ENCODE results near the gene NFATC1.

DNA sequence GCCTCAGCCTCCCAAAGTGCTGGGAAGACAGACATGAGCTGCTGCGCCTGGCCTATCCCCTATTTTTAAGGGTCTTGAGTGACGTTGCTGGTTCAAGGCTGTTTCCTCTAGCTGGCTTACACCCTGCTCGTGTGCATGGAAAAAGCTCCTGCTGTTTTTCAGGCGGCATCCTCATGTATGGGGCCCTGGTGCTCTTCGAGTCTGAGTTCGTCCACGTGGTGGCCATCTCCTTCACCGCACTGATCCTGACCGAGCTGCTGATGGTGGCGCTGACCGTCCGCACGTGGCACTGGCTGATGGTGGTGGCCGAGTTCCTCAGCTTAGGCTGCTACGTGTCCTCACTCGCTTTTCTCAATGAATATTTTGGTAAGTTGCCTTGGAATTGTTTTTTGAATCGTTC is 22.0 kb upstream of the NFATC1 start:
- TF ChIP-seq, protein P1, sequence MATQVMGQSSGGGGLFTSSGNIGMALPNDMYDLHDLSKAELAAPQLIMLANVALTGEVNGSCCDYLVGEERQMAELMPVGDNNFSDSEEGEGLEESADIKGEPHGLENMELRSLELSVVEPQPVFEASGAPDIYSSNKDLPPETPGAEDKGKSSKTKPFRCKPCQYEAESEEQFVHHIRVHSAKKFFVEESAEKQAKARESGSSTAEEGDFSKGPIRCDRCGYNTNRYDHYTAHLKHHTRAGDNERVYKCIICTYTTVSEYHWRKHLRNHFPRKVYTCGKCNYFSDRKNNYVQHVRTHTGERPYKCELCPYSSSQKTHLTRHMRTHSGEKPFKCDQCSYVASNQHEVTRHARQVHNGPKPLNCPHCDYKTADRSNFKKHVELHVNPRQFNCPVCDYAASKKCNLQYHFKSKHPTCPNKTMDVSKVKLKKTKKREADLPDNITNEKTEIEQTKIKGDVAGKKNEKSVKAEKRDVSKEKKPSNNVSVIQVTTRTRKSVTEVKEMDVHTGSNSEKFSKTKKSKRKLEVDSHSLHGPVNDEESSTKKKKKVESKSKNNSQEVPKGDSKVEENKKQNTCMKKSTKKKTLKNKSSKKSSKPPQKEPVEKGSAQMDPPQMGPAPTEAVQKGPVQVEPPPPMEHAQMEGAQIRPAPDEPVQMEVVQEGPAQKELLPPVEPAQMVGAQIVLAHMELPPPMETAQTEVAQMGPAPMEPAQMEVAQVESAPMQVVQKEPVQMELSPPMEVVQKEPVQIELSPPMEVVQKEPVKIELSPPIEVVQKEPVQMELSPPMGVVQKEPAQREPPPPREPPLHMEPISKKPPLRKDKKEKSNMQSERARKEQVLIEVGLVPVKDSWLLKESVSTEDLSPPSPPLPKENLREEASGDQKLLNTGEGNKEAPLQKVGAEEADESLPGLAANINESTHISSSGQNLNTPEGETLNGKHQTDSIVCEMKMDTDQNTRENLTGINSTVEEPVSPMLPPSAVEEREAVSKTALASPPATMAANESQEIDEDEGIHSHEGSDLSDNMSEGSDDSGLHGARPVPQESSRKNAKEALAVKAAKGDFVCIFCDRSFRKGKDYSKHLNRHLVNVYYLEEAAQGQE (IDR thresholded peaks at IDR 0.05; ENCODE audit: low read depth, low read length) = no peak
- no peak for TF ChIP-seq CHD2 (IDR thresholded peaks at IDR 0.05; ENCODE audit: low read length, partially characterized antibody)
- TF ChIP-seq, protein P2, sequence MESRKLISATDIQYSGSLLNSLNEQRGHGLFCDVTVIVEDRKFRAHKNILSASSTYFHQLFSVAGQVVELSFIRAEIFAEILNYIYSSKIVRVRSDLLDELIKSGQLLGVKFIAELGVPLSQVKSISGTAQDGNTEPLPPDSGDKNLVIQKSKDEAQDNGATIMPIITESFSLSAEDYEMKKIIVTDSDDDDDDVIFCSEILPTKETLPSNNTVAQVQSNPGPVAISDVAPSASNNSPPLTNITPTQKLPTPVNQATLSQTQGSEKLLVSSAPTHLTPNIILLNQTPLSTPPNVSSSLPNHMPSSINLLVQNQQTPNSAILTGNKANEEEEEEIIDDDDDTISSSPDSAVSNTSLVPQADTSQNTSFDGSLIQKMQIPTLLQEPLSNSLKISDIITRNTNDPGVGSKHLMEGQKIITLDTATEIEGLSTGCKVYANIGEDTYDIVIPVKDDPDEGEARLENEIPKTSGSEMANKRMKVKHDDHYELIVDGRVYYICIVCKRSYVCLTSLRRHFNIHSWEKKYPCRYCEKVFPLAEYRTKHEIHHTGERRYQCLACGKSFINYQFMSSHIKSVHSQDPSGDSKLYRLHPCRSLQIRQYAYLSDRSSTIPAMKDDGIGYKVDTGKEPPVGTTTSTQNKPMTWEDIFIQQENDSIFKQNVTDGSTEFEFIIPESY (IDR thresholded peaks at IDR 0.05; ENCODE audit: borderline replicate concordance, low read depth) = no peak
- TF ChIP-seq, protein P3, sequence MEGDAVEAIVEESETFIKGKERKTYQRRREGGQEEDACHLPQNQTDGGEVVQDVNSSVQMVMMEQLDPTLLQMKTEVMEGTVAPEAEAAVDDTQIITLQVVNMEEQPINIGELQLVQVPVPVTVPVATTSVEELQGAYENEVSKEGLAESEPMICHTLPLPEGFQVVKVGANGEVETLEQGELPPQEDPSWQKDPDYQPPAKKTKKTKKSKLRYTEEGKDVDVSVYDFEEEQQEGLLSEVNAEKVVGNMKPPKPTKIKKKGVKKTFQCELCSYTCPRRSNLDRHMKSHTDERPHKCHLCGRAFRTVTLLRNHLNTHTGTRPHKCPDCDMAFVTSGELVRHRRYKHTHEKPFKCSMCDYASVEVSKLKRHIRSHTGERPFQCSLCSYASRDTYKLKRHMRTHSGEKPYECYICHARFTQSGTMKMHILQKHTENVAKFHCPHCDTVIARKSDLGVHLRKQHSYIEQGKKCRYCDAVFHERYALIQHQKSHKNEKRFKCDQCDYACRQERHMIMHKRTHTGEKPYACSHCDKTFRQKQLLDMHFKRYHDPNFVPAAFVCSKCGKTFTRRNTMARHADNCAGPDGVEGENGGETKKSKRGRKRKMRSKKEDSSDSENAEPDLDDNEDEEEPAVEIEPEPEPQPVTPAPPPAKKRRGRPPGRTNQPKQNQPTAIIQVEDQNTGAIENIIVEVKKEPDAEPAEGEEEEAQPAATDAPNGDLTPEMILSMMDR (IDR thresholded peaks at IDR 0.05) = no peak
- no peak for TF ChIP-seq RXRA (IDR thresholded peaks at IDR 0.05; ENCODE audit: borderline replicate concordance, low read depth)
- TF ChIP-seq JUND (IDR thresholded peaks at IDR 0.05) = no peak
- TF ChIP-seq, protein P4, sequence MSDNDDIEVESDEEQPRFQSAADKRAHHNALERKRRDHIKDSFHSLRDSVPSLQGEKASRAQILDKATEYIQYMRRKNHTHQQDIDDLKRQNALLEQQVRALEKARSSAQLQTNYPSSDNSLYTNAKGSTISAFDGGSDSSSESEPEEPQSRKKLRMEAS (IDR thresholded peaks at IDR 0.05; ENCODE audit: low read depth) = no peak
- TF ChIP-seq TCF12 (IDR thresholded peaks at IDR 0.05) = no peak
